ENCODE results near the gene RFC4. TPM values are rescaled to one million over a fixed set of nuclear protein-coding genes. Genes with fewer than 3 reads are reported as not detected.
A peak's percentile ranks its signal among the peaks of the same experiment; 100 is the strongest.

The RFC4 gene
- total RNA-seq, 6 experiments from 2014 or later = 4.6 to 17.4 (median 5.6) TPM

DNA sequence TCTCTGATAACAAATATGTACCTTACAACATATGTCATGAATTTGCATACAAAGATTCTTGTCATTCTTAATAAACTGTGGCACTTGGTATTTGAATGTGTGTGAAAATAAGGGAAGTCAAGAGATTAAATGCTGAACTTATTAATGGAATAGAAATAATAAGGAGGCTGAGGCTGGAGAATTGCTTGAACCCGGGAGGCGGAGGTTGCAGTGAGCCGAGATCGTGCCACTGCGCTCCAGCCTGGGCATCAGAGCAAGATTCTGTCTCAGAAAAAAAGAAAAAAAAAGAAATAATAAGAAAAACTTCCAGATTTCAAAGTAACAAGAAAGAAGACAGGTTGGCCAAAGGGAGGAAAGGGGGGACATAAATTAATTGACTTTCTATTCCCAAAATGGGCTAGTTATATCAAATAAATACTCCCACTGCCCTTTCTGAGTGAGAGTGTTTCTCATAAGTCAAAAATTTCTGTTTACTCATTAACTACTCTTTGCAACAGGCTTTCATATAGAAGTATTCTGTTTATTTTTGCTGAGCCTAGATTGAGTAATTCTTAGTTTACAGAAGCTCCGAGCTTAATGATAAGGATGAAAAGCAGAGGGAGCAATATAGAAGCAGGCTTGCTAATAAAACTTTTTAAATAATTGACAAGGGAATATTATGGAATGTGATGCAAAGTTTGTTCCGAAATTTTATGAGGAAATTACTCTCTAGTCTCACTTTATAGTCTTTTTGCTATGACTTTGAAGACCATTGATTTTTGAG, 63.5 kb downstream of the RFC4 start:
- 42% methylated on average over 6 of the region's 7 CpGs for WGBS (ENCODE audit: insufficient coverage, low coverage, low lambda C conversion rate, missing lambda C conversion rate)
- H3K4me3 ChIP-seq = no peak overlapping the region
- peak overlapping the region; percentile 14 to 74 (median 58) for H3K27ac ChIP-seq
- no peak for TF ChIP-seq POLR2A (IDR thresholded peaks at IDR 0.05)
- TF ChIP-seq, protein P1, sequence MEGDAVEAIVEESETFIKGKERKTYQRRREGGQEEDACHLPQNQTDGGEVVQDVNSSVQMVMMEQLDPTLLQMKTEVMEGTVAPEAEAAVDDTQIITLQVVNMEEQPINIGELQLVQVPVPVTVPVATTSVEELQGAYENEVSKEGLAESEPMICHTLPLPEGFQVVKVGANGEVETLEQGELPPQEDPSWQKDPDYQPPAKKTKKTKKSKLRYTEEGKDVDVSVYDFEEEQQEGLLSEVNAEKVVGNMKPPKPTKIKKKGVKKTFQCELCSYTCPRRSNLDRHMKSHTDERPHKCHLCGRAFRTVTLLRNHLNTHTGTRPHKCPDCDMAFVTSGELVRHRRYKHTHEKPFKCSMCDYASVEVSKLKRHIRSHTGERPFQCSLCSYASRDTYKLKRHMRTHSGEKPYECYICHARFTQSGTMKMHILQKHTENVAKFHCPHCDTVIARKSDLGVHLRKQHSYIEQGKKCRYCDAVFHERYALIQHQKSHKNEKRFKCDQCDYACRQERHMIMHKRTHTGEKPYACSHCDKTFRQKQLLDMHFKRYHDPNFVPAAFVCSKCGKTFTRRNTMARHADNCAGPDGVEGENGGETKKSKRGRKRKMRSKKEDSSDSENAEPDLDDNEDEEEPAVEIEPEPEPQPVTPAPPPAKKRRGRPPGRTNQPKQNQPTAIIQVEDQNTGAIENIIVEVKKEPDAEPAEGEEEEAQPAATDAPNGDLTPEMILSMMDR (IDR thresholded peaks at IDR 0.05) = no peak
- ATAC-seq = peak; percentile 43 to 62 (median 52)
- peaks cover 0 to 68% (median 26%) of the 10 kb centered on the region in 4 donors for H3K4me1 ChIP-seq
- H3K36me3 ChIP-seq = peaks cover 0 to 52% (median 16%) of the 10 kb centered on the region in 4 donors
- intact Hi-C loops (cut with DNase I) = no loop called here
- no peak for DNase-seq
- no peaks in the 10 kb centered on the region for H3K9me3 ChIP-seq
- H3K27me3 ChIP-seq = no peaks in the 10 kb centered on the region

MicroRNA genes within 50 kb of the gene (microRNA counts, 767-probe panel; counts per million panel counts)
- microRNA hsa-miR-1248 = 237 counts per million

Small RNAs within 50 kb of the gene (microRNA-seq; reads per million reads assigned to microRNA genes)
- gene MIR1248 = 5.2 to 13.9 reads per million in 2 donors

Small RNAs within 50 kb of the gene (small RNA-seq; reads per million reads assigned to genes)
- 0 reads per million in 2 experiments for gene RF00092
- 0 reads per million in 2 experiments for gene RNU6-1105P
- 0 reads per million in 2 experiments for gene SNORA4
- gene SNORA63 = 0 reads per million in 2 experiments
- gene SNORA81 = 0 reads per million in 2 experiments
- gene SNORD2 = 0 reads per million in 2 experiments

Other genes starting within 250 kb of the RFC4 start
- 1 to 10 TPM; 6.7 to 8.7 (median 7.5) TPM for gene TBCCD1, start 239.1 kb downstream of the RFC4 start, total RNA-seq
- 10 to 100 TPM; 28.4 to 59.1 (median 49.2) TPM for gene DNAJB11, start 235.8 kb downstream of the RFC4 start, total RNA-seq
- 1,000 to 10,000 TPM in 4 of 6 experiments, 100 to 1,000 TPM in 2; 718 to 1,905 (median 1,079) TPM for gene AHSG, start 193.4 kb downstream of the RFC4 start, total RNA-seq
- gene FETUB, start 166.1 kb downstream of the RFC4 start, total RNA-seq = 100 to 1,000 TPM in 1 of 6 experiments, 10 to 100 TPM in 3, 1 to 10 TPM in 2; 4.4 to 195 (median 47.9) TPM
- gene HRG, start 140.5 kb downstream of the RFC4 start, total RNA-seq = 1,000 to 10,000 TPM in 2 of 6 experiments, 100 to 1,000 TPM in 4; 378 to 1,312 (median 664) TPM
- 1,000 to 10,000 TPM in 4 of 6 experiments, 100 to 1,000 TPM in 2; 432 to 1,537 (median 1,171) TPM for gene KNG1, start 89.1 kb downstream of the RFC4 start, total RNA-seq
- gene EIF4A2, start 22.9 kb downstream of the RFC4 start, total RNA-seq = 100 to 1,000 TPM in 5 of 6 experiments, 10 to 100 TPM in 1; 98.9 to 234 (median 131) TPM
- gene ADIPOQ, start 36.2 kb upstream of the RFC4 start, total RNA-seq = not detected
- gene ST6GAL1, start 124.0 kb upstream of the RFC4 start, total RNA-seq = 100 to 1,000 TPM; 389 to 574 (median 483) TPM